Measurements from ENCODE around the gene BTBD9.

The BTBD9 gene

DNA sequence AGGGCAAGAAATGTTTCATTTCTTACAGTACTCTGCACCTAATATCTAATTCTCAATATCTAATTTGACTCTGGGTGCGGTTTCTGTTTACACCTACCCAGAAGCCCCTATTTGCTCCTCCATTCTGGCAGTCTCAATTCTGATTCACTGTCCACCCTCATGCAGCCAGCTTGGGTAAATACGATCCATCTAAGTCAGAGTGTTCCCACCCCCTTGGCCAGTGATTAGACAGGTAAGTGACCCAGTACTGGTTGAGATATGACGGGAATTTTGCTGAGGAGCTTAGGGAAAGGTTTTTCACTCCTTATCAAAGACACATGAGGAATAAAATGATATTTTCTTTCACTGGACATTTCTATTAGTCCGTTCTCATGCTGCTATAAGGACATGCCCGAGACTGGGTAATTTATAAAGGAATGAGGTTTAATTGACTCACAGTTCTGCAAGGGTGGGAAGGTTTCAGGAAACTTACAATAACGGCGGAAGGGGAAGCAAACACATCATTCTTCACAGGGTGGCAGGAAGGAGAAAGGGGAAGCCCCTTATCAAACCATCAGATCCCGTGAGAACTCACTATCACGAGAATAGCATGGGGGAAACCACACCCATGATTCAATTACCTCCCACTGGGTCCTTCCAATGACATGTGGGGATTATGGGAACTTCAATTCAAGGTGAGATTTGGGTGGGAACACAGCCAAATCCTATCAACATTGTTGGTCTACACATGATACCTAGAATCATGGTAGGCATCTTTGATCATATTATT lies 33.9 kb upstream of the BTBD9 start:
- Histone ChIP-seq H2AFZ (ENCODE audit: low read depth, low read length) (no peak overlapping the region), H3K27me3 (ENCODE audit: insufficient read depth, low read length, poor library complexity) (no peaks in the 10 kb centered on the region), H3K27ac (ENCODE audit: low read length) (no peak overlapping the region), H3K9me3 (ENCODE audit: insufficient read depth, low read length, severe bottlenecking) (no peaks in the 10 kb centered on the region), H3K9ac (ENCODE audit: low read depth, low read length) (no peak overlapping the region), H3K4me2 (ENCODE audit: insufficient read depth, low read length) (no peak overlapping the region), H3K4me1 (ENCODE audit: insufficient read depth, low read length) (no peaks in the 10 kb centered on the region), H4K20me1 (ENCODE audit: insufficient read depth, low read length) (no peaks in the 10 kb centered on the region; the same call in 1 of the 2 replicates), H3K79me2 (ENCODE audit: insufficient read depth, low read length) (no peaks in the 10 kb centered on the region), H3K36me3 (ENCODE audit: insufficient read depth, low read length) (peaks cover 39% of the 10 kb centered on the region), H3K4me3 (ENCODE audit: low read depth in 1 of 2, low read length in 2 of 2) (no peak overlapping the region)
- no peak for ATAC-seq (ENCODE audit: insufficient read depth, low read depth)
- TF ChIP-seq EZH2 (IDR thresholded peaks at IDR 0.05; ENCODE audit: borderline replicate concordance, low read depth, low read length, severe bottlenecking): no peak
- TF ChIP-seq, protein P1, sequence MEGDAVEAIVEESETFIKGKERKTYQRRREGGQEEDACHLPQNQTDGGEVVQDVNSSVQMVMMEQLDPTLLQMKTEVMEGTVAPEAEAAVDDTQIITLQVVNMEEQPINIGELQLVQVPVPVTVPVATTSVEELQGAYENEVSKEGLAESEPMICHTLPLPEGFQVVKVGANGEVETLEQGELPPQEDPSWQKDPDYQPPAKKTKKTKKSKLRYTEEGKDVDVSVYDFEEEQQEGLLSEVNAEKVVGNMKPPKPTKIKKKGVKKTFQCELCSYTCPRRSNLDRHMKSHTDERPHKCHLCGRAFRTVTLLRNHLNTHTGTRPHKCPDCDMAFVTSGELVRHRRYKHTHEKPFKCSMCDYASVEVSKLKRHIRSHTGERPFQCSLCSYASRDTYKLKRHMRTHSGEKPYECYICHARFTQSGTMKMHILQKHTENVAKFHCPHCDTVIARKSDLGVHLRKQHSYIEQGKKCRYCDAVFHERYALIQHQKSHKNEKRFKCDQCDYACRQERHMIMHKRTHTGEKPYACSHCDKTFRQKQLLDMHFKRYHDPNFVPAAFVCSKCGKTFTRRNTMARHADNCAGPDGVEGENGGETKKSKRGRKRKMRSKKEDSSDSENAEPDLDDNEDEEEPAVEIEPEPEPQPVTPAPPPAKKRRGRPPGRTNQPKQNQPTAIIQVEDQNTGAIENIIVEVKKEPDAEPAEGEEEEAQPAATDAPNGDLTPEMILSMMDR (IDR thresholded peaks at IDR 0.05; ENCODE audit: borderline replicate concordance, extremely low read depth, low read length, poor library complexity, severe bottlenecking): no peak
- no peak for DNase-seq

DNA sequence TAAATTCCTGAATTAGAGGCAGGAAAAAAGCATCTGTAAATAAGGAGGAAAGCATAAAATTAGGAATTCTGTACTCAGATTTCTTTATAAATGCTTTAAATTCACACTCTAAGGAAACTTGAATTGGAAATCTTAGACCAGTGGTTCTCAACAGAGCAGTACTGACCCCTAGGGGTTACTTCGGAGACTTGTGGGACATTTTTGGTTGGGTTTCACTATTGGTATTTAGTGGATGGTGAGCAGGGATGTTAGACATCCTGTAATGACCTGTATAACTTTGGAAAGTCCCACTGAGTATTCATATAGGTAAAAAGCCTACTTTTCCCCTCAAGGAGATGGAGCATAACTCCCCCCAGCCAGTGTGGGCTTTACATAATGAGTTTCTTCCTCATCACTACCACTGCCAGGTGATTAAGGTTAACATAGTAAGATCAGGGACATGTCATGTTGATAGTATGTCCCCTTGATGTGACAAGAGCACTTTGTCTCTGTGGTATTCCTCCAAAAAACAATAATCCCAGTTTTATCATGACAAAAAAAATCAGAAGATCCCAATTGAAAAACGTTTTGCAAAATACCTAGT lies 32.2 kb upstream of the BTBD9 start:
- no peak overlapping the region for H3K4me3 ChIP-seq (ENCODE audit: low read depth in 1 of 2, low read length in 2 of 2)
- H3K9ac ChIP-seq (ENCODE audit: low read depth, low read length): no peak overlapping the region
- ATAC-seq (ENCODE audit: insufficient read depth, low read depth) (peak; percentile 89), DNase-seq (peak; percentile 30)
- no peaks in the 10 kb centered on the region; the same call in 1 of the 2 replicates for H4K20me1 ChIP-seq (ENCODE audit: insufficient read depth, low read length)
- H2AFZ ChIP-seq (ENCODE audit: low read depth, low read length): no peak overlapping the region
- no peak overlapping the region for H3K27ac ChIP-seq (ENCODE audit: low read length)
- H3K27me3 ChIP-seq (ENCODE audit: insufficient read depth, low read length, poor library complexity): no peaks in the 10 kb centered on the region
- no peaks in the 10 kb centered on the region for H3K4me1 ChIP-seq (ENCODE audit: insufficient read depth, low read length)
- TF ChIP-seq EZH2 (IDR thresholded peaks at IDR 0.05; ENCODE audit: borderline replicate concordance, low read depth, low read length, severe bottlenecking): no peak
- TF ChIP-seq, protein P1 (IDR thresholded peaks at IDR 0.05; ENCODE audit: borderline replicate concordance, extremely low read depth, low read length, poor library complexity, severe bottlenecking): peak; percentile 72
- no peak overlapping the region for H3K4me2 ChIP-seq (ENCODE audit: insufficient read depth, low read length)
- no peaks in the 10 kb centered on the region for H3K79me2 ChIP-seq (ENCODE audit: insufficient read depth, low read length)
- no peaks in the 10 kb centered on the region for H3K9me3 ChIP-seq (ENCODE audit: insufficient read depth, low read length, severe bottlenecking)
- peaks cover 25% of the 10 kb centered on the region for H3K36me3 ChIP-seq (ENCODE audit: insufficient read depth, low read length)

DNA sequence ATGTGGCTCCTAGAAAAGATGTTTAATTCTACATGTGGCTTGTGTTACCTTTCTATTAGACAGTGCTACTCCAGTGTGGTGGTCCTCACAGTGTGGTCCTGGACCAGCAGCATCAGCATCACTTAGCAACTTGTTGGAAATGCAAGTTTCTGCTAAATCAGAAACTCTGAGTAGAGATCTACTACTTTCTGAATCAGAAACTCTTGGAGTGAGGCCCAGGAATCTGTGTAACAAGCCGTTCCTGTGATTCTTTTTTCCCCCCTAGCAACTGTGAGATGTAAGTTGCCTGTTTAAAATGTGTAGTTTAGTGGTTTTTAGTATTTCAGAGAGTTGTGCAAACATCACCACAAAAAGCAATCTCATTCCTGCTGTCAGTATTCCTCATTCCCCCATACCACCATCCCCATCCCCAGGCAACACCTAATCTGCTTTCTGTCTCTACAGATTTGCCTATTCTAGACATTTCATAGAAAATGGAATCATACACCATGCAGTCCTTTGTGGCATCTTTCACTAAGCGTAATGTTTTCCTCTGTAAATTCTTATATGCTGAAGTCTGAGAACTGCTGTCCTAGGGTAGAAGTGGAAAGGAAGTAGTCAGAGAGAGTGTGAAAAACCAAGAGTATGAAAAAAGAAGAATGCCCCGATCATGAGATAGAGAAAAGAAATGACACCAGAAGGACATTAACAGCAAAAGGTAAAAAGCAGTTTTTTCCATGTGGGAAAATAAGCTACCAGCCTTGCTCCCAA lies 18.9 kb upstream of the BTBD9 start:
- H3K79me2 ChIP-seq (ENCODE audit: insufficient read depth, low read length): no peaks in the 10 kb centered on the region
- no peaks in the 10 kb centered on the region for H3K4me1 ChIP-seq (ENCODE audit: insufficient read depth, low read length)
- no peak overlapping the region for H2AFZ ChIP-seq (ENCODE audit: low read depth, low read length)
- no peaks in the 10 kb centered on the region for H4K20me1 ChIP-seq (ENCODE audit: insufficient read depth, low read length)
- no peaks in the 10 kb centered on the region for H3K9me3 ChIP-seq (ENCODE audit: insufficient read depth, low read length, severe bottlenecking)
- ATAC-seq (ENCODE audit: insufficient read depth, low read depth) (no peak), DNase-seq (no peak)
- H3K27ac ChIP-seq (ENCODE audit: low read length): no peak overlapping the region
- TF ChIP-seq, protein P1 (IDR thresholded peaks at IDR 0.05; ENCODE audit: borderline replicate concordance, extremely low read depth, low read length, poor library complexity, severe bottlenecking): no peak
- no peak for TF ChIP-seq EZH2 (IDR thresholded peaks at IDR 0.05; ENCODE audit: borderline replicate concordance, low read depth, low read length, severe bottlenecking)
- H3K27me3 ChIP-seq (ENCODE audit: insufficient read depth, low read length, poor library complexity): no peaks in the 10 kb centered on the region
- H3K4me2 ChIP-seq (ENCODE audit: insufficient read depth, low read length): no peak overlapping the region
- H3K36me3 ChIP-seq (ENCODE audit: insufficient read depth, low read length): no peaks in the 10 kb centered on the region
- H3K9ac ChIP-seq (ENCODE audit: low read depth, low read length): no peak overlapping the region
- no peak overlapping the region for H3K4me3 ChIP-seq (ENCODE audit: low read depth in 1 of 2, low read length in 2 of 2)

Data from DND-41 (cell line).